Astrocyte (in vitro differentiated cells and primary cell): ENCODE data around the gene HAGHL. TPM values are rescaled to one million over a fixed set of nuclear protein-coding genes. Genes with fewer than 3 reads are reported as not detected.

Experiments used
- DNase-seq: peaks from one replicate; pipeline ENCODE4 v3.0.0-alpha.2; 2010; ENCODE audit warnings: low read depth
- FAIRE-seq: peaks from 2 replicates; lab custom pipeline; 2011; peaks lifted over from hg19 to GRCh38; lab: Jason Lieb, UNC
- H2AFZ ChIP-seq: 2 replicates; pipeline ENCODE4 v1.6.0; 2012; ENCODE audit warnings: low read depth, low read length, inconsistent platforms
- H3K27ac ChIP-seq: 2 replicates; pipeline ENCODE4 v1.5.1; 2011; ENCODE audit warnings: low read depth, low read length, inconsistent platforms
- H3K27me3 ChIP-seq: 2 replicates; pipeline ENCODE4 v1.6.0; 2011; ENCODE audit warnings: low read length, inconsistent platforms; ENCODE audit not compliant: insufficient read depth
- H3K36me3 ChIP-seq: 2 replicates; pipeline ENCODE4 v1.5.1; 2011; ENCODE audit warnings: low read length, inconsistent platforms; ENCODE audit not compliant: insufficient read depth
- H3K4me1 ChIP-seq: 2 replicates; pipeline ENCODE4 v1.5.1; 2011; ENCODE audit warnings: low read length, inconsistent platforms; ENCODE audit not compliant: insufficient read depth
- H3K4me2 ChIP-seq: 2 replicates; pipeline ENCODE4 v1.6.0; 2012; ENCODE audit warnings: low read length, inconsistent platforms
- H3K4me3 ChIP-seq: 2 replicates; pipeline ENCODE4 v1.5.1; 2011; ENCODE audit warnings: low read depth, mild to moderate bottlenecking, low read length, inconsistent platforms; ENCODE audit not compliant: insufficient read depth
- H3K79me2 ChIP-seq: 2 replicates; pipeline ENCODE4 v1.6.0; 2012; ENCODE audit warnings: mild to moderate bottlenecking, low read length, inconsistent platforms; ENCODE audit not compliant: insufficient read depth
- H3K9ac ChIP-seq: 2 replicates; pipeline ENCODE4 v1.6.0; 2012; ENCODE audit warnings: mild to moderate bottlenecking, low read length, inconsistent platforms
- H3K9me3 ChIP-seq: 2 replicates; pipeline ENCODE4 v1.5.1; 2012; ENCODE audit warnings: low read depth, mild to moderate bottlenecking, low read length, inconsistent platforms; ENCODE audit not compliant: insufficient read depth
- H4K20me1 ChIP-seq: 2 replicates; pipeline ENCODE4 v1.6.0; 2012; ENCODE audit warnings: low read length, inconsistent platforms; ENCODE audit not compliant: insufficient read depth
- H3K27ac Mint-ChIP-seq: one replicate; pipeline ENCODE4 v1.8.0; 2021; ENCODE audit warnings: mild to moderate bottlenecking, mixed read lengths; ENCODE audit not compliant: unreplicated experiment
- H3K27me3 Mint-ChIP-seq: one replicate; pipeline ENCODE4 v1.8.0; 2021; ENCODE audit warnings: low read depth, mixed read lengths; ENCODE audit not compliant: unreplicated experiment
- H3K36me3 Mint-ChIP-seq: one replicate; pipeline ENCODE4 v1.8.0; 2021; ENCODE audit warnings: low read depth, mixed read lengths; ENCODE audit not compliant: unreplicated experiment
- H3K4me1 Mint-ChIP-seq: one replicate; pipeline ENCODE4 v1.8.0; 2021; ENCODE audit warnings: low read depth, mixed read lengths; ENCODE audit not compliant: unreplicated experiment
- H3K4me3 Mint-ChIP-seq: one replicate; pipeline ENCODE4 v1.8.0; 2021; ENCODE audit warnings: mild to moderate bottlenecking, moderate library complexity, mixed read lengths; ENCODE audit not compliant: unreplicated experiment
- H3K9me3 Mint-ChIP-seq: one replicate; pipeline ENCODE4 v1.8.0; 2021; ENCODE audit warnings: mild to moderate bottlenecking, mixed read lengths; ENCODE audit not compliant: unreplicated experiment
- EZH2 ChIP-seq: IDR thresholded peaks from 2 replicates; pipeline ENCODE4 v1.6.1; 2012; ENCODE audit warnings: mild to moderate bottlenecking, low read length, inconsistent platforms; ENCODE audit not compliant: insufficient read depth
- total RNA-seq: library from RNA; stranded (reverse); gene quantifications from 2 replicates; pipeline ENCODE4 v1.2.1, GENCODE V29; 2021
- TF ChIP-seq, protein P1 (sequence below): IDR thresholded peaks from 2 replicates; pipeline ENCODE4 v1.5.1; 2011; ENCODE audit warnings: low read depth, mild to moderate bottlenecking, inconsistent platforms, low read length, moderate library complexity; ENCODE audit not compliant: insufficient read depth

Gene HAGHL
- total RNA-seq, 1 donor from 2014 or later: 15.5 TPM

DNA sequence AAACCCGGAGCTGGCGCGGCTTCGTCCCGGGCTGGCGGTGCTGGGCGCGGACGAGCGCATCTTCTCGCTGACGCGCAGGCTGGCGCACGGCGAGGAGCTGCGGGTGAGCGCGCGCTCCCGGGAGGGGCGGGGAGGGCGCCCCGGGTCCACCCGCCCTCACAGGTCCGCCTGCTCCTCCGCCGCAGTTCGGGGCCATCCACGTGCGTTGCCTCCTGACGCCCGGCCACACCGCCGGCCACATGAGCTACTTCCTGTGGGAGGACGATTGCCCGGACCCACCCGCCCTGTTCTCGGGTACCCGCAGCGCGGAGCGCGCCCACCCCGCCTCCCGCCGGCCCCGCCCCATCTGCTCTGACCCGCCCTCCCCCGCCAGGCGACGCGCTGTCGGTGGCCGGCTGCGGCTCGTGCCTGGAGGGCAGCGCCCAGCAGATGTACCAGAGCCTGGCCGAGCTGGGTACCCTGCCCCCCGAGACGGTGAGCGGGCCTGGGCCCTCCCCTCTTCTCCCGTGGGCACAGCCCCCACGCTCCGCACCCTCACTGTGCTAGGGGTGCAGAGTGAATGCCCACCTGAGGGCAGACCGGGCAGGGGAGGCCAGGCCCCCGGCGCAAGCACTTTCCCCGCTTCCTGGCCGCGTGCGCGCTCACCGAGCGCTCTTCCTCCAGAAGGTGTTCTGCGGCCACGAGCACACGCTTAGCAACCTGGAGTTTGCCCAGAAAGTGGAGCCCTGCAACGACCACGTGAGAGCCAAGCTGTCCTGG, 1.4 kb downstream of the HAGHL start:
- no peak for TF ChIP-seq EZH2
- TF ChIP-seq, protein P1, sequence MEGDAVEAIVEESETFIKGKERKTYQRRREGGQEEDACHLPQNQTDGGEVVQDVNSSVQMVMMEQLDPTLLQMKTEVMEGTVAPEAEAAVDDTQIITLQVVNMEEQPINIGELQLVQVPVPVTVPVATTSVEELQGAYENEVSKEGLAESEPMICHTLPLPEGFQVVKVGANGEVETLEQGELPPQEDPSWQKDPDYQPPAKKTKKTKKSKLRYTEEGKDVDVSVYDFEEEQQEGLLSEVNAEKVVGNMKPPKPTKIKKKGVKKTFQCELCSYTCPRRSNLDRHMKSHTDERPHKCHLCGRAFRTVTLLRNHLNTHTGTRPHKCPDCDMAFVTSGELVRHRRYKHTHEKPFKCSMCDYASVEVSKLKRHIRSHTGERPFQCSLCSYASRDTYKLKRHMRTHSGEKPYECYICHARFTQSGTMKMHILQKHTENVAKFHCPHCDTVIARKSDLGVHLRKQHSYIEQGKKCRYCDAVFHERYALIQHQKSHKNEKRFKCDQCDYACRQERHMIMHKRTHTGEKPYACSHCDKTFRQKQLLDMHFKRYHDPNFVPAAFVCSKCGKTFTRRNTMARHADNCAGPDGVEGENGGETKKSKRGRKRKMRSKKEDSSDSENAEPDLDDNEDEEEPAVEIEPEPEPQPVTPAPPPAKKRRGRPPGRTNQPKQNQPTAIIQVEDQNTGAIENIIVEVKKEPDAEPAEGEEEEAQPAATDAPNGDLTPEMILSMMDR: no peak
- Mint-ChIP-seq H3K4me3 (peak overlapping the region; percentile 57), H3K4me1 (no peaks in the 10 kb centered on the region), H3K36me3 (peaks cover 5% of the 10 kb centered on the region), H3K27me3 (no peaks in the 10 kb centered on the region), H3K9me3 (no peaks in the 10 kb centered on the region), H3K27ac (no peak overlapping the region)
- Histone ChIP-seq H3K27me3 (no peaks in the 10 kb centered on the region), H3K4me2 (peak overlapping the region; percentile 94), H3K79me2 (no peaks in the 10 kb centered on the region), H3K9ac (peak overlapping the region; percentile 35), H3K4me1 (peaks cover 12% of the 10 kb centered on the region), H3K4me3 (peak overlapping the region; percentile 28), H3K27ac (no peak overlapping the region), H2AFZ (peak overlapping the region; percentile 47), H3K36me3 (no peaks in the 10 kb centered on the region), H3K9me3 (no peaks in the 10 kb centered on the region), H4K20me1 (peaks cover 3% of the 10 kb centered on the region)
- no peak for FAIRE-seq
- DNase-seq: peak; percentile 63

DNA sequence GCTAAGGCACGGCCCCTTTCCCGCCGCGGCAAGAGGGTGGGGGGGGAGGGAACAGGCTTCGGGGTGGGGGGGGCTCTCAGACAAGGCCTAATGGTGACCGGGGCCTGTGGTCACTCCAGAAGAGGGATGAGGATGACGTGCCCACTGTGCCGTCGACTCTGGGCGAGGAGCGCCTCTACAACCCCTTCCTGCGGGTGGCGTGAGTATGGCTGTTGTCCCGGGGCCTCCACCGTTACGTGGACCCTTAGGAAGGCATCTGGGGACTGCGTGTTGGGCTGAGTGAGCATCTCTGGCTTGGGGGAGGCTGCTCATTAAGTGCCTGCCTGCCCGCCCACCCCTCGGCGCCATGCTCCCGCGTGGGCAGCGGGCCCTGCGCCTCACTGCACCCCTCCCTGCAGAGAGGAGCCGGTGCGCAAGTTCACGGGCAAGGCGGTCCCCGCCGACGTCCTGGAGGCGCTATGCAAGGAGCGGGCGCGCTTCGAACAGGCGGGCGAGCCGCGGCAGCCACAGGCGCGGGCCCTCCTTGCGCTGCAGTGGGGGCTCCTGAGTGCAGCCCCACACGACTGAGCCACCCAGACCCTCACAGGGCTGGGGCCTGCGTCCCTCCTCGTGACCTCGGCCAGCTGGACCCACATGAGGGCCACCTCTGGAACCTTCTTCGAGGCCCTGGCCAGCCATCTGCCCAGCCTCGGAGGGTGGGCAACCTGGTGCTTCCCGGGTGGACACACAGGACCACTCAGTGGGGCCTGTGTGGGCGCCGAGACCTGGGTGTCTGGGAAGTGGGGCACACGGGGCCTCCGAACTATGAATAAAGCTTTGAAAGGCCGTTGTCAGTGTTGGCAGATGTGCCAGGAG, 2.2 kb downstream of the HAGHL start:
- H3K36me3 ChIP-seq: no peaks in the 10 kb centered on the region
- H4K20me1 ChIP-seq: peaks cover under 1% of the 10 kb centered on the region
- H3K4me3 Mint-ChIP-seq: peak overlapping the region; percentile 34
- no peak for TF ChIP-seq EZH2
- TF ChIP-seq, protein P1: no peak
- peaks cover 5% of the 10 kb centered on the region for H3K36me3 Mint-ChIP-seq
- no peaks in the 10 kb centered on the region for H3K27me3 Mint-ChIP-seq
- no peaks in the 10 kb centered on the region for H3K4me1 Mint-ChIP-seq
- no peaks in the 10 kb centered on the region for H3K27me3 ChIP-seq
- no peaks in the 10 kb centered on the region for H3K9me3 ChIP-seq
- DNase-seq (no peak), FAIRE-seq (no peak)
- H2AFZ ChIP-seq: no peak overlapping the region
- peak overlapping the region; percentile 28 for H3K4me3 ChIP-seq
- peak overlapping the region; percentile 94 for H3K4me2 ChIP-seq
- H3K9me3 Mint-ChIP-seq: no peaks in the 10 kb centered on the region
- peaks cover 12% of the 10 kb centered on the region for H3K4me1 ChIP-seq
- no peaks in the 10 kb centered on the region for H3K79me2 ChIP-seq
- no peak overlapping the region for H3K27ac Mint-ChIP-seq
- H3K27ac ChIP-seq: no peak overlapping the region
- H3K9ac ChIP-seq: peak overlapping the region; percentile 35
